NCI-H146 treated with DMSO at 0.1 percent for 48 hours (cell line): ENCODE data around the gene GRIP1.
"Not testable (repeated sequence)": the region's sequence is repeated elsewhere in the genome, so short reads cannot be mapped to it uniquely, and the experiment has no call there.

Source experiments
- DNase-seq: peaks from one replicate; lab custom pipeline; 2025; ENCODE audit not compliant: unreplicated experiment; lab: John Stamatoyannopoulos, UW

The GRIP1 gene

DNA sequence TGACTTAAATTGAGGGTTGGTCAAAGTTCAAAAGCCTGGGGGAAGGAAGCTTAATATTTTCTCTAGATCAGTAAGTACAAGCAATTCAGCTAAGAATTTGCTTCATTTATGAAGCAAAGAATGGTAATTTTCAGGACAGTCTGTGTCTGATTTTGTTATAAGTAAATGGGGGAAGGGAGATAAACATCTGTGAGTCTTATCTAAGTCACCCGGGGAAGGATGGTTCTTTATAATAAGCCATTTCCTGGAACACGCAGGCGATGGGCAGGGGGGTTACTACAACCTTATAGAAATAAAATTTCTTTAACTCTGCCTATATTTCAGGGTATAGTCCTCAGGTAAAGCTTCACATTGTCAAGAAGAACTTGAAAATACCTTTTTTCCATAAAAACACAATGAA lies 333.7 kb downstream of the GRIP1 start:
- no peak for DNase-seq

DNA sequence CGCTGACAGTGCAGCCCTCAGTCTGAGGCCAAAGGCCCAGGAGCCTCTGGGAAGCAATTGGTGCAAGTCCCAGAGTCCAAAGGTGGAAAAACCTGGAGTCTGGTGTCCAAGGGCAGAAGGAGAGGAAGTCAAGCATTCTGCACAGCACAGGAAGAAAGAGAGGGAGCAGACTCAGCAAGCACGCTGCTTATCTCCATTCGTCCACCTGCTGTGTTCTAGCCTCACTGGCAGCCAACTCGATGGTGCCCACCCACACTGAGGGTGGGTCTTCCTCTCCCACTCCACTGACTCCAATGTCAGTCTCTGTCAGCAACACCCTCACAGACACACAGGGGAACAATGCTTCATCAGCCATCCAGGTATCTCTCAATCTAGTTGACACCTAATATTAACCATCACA lies 337.8 kb downstream of the GRIP1 start:
- DNase-seq: no peak

GRCh38 chr12:66340131-66340530 lies 338.7 kb downstream of the GRIP1 start:
- DNase-seq: no peak

GRCh38 chr12:66337381-66338010 lies 341.4 kb downstream of the GRIP1 start:
- DNase-seq: no peak

GRCh38 chr12:66335746-66336145 lies 343.1 kb downstream of the GRIP1 start:
- no peak for DNase-seq

DNA sequence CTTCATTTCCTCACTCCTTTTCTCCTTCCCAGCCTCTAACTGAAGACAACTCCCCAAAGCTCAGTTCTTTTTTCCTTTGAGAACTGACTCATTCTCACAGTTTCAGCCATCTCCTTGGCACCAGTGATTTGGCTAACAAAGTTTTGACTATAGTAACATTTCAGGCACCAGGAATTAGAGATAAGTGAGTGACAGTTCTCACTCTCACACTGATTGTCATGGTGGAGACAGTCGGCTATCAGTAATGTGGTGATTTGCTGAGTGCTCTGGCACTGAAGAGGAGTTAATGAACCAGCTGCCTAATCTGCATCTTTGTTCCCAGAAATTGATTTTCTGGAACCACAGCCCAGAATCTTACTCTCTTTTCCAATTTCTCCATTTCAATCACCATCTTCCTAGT lies 347.1 kb downstream of the GRIP1 start:
- no peak for DNase-seq

DNA sequence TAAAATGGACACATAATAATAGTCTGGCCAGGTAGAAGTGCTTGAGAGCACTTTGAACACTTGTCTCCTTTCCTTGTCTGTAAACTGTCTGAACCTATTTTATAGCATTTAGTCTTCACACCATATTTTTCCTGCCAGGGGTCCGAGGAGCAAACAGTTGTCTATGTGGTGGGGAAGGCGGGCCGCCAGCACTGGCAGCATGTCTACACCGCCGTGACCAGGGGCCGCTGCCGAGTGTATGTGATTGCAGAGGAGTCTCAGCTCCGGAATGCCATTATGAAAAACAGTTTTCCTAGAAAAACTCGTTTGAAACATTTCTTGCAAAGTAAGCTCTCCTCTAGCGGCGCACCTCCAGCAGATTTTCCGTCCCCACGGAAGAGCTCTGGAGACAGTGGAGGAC lies 347.9 kb downstream of the GRIP1 start:
- DNase-seq: no peak

DNA sequence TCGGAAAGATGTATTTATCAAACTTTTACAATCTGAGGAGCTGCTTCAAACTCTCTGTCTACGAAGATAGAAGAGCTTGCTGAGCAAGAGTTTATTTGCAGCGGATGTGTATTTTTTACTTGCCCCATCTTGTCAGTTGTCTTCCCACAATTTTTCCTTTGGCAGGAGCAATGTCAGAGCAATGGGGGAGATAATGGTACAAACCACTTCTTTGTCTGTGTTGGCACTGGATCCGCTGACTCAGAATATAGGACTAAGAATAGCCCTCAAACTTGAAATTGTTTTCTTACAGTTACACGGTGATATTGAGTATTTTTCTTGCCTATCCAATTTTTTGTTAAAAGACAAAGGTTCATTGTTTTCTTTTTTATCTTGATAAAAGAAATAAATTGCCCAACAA lies 348.9 kb downstream of the GRIP1 start:
- DNase-seq: no peak

DNA sequence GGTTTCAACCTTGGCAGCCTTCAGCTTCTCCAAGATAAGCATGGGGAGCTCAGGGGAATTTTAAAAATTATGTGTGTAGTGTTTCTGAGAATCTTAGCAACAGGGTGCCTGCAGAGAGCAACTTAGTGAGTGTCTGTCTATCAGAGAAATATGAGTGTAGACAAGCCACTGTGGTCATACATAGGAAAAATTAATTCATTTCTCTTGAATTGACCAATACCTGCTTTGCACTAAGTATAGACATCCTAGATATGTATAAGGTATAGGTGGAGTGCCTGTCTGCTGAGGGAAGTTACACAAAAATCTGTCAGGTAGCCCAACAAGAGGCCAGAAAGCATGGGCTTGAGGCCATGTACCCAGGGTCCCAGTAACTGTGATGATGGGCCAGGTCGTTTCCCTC lies 355.9 kb downstream of the GRIP1 start:
- no peak for DNase-seq

DNA sequence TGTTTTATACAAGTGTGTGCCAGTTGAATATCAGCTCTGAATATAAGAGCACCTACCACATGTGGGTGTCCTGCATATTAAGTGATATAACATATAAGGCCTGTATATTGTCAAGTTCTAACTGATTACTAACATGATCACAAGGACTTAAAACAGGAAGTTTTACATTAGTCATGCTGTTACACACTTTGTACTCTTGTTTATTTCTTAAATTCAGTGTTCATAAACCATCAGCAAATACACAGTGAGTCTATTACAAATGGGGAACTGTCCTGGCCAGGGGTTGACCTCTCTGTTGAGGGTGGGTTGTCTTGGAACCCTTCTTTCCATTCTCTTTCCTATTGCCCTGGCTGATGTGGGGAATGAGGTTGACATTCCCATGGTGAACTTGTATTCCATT lies 357.4 kb downstream of the GRIP1 start:
- no peak for DNase-seq

DNA sequence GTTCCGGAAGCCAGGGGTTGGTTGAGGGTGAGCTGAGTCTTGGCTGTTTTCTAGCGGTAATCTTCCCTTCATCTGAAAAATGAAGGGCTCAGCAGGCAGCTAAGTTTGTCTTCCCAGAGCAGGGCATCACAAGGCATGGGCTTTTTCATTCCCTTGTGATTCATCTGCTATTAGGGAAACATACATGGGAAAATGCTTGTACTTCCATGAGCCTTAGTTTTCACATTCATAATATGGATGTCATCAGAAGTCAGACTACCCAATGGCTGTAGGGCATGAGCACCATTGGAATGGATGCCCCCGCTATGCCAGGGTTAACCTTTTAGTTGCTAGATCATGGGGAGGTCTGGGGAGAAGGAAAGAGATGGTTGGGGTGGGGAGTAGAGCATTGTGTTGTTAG lies 357.9 kb downstream of the GRIP1 start:
- no peak for DNase-seq

DNA sequence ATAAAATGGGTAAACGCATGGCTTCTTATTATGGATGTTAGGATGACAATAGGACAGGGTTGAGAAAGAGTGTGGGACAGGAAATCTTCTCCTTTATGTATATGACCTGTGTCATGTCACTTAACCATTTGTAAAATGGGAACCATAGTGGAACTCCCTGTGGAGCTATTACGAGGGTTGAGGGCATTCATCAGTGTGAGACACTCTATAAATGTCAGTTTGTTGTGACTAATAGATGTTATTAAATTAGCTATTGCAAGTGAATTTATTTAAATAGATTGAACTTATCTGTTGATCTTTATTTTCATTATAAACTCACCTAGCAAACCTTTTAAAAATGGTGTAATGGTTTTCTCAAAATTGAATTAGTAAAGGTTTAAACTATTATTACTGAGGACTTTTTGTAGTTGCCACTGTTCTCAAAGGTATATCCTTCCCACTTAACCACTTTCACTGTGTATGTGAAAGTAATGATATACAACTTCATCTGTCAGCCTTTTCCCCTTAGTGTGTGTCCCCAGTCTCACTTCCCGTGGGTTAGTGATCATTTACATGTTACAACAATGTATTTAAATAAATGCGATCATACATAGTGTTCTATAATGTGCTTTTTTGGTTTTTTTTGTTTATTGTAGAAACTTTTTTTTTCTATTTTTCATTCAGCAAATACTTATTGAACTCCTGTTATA lies 359.5 kb downstream of the GRIP1 start:
- no peak for DNase-seq

DNA sequence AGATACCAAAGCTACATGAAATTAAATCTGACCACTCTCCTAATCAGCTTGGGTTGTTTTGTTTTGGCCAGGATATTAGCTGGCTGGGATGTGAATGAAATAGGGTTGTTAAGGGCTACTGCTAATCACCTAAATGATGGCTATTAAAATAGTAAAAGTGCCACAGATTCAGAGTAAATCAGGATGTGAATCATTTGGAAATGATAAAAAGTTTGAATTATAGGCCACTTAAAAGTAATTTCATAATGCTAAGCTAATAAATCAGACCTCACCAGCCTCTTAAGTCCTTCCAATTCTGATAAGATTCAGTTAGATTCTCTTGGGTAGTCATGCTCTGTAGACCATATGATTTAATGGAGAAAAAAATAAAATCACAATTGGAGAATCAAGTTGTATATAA lies 364.6 kb downstream of the GRIP1 start:
- DNase-seq: no peak

GRCh38 chr12:66312189-66312588 lies 366.7 kb downstream of the GRIP1 start:
- DNase-seq: no peak

- DNase-seq: no peak
These were observed 369.3 kb downstream of the GRIP1 start for GRCh38 chr12:66309606-66310005.

DNA sequence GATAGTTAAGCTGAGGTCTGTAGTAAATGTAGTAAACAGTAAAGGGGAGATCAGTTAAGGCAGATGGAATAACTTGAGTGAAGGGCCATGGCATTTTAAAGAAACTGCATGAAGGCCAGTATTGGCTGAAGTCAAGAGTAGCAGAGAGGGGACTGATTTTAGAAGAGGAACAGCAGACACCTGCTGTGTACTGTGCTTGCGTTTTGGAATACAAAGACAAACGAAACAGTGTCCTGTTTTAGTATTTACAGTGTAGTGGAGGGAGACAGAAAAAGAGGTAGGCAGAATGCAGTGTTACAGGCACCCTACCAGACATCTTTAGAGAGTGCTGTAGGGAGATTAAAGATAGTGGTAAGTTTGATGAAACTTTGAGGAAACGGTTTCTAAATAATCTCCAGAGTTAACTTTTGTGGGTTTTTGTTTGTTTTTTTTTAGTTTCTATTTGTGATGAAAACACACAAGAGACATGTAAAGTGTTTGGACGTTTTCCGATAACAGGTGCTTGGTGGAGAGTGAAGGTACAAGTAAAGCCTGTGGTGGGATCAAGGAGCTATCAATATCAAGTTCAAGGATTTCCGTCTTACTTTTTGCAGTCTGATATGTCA lies 374.5 kb downstream of the GRIP1 start:
- DNase-seq: no peak

- DNase-seq: not testable (repeated sequence)
These were observed 375.5 kb downstream of the GRIP1 start for GRCh38 chr12:66303316-66303804.

DNA sequence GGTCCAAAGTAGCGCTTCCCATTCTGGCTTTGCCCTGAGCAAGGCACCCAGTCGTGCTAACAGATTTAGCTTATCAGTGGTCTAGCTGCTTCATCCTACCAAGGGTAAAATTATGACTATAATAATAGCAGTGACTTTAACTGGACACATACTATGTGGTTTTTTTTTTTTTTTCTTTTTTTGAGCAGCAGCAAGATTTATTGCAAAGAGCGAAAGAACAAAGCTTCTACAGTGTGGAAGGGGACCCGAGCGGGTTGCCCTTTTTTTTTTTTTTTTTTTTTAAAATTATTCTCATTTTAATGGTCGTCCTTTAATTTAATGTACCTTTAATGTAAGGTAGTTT lies 376.1 kb downstream of the GRIP1 start:
- DNase-seq: no peak

DNA sequence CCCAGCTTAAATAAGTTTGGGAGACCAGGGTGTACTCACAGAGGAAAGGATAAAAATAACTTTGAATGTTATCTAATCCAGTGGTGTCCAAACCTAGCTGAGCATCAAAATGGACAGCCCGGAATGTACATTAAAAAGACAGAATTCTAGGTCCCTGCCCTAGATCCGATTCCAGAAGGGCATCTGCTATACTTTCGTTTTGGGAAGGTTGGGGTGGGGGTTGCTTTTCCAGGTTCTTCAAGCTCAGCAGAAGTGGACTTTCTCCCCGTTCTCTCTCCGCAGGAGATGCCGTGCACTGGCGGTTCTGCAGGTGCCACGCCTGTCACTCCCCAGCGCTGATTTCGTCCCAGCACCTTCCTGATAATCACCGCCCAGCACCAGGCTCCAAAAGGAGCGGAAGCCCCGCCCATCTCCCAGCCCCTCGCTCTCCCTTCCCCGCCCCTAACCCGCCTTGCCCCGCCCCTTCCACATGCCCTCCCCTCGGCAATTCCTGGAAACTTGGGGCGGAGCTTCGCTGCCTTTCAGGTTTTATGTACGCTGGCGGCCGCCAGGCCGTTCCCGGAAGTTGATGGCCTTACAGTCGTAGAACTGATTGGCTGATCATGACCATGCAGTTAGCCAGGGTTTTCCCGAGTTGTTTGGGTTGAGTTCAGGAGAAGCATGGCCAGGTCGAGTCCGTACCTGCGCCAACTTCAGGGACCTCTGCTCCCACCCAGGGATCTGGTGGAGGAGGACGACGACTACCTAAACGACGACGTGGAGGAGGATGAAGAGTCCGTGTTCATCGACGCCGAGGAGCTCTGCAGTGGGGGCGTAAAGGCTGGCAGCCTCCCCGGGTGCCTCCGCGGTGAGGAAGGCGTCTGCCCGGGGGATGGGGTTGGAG lies 376.7 kb downstream of the GRIP1 start, which contains the start of gene HELB:
TSS of gene HELB (plus strand) at position 550 of the 883 bp plus-strand sequence. CDS start at position 661, 111 bp downstream.
- DNase-seq: peak; percentile 91

DNA sequence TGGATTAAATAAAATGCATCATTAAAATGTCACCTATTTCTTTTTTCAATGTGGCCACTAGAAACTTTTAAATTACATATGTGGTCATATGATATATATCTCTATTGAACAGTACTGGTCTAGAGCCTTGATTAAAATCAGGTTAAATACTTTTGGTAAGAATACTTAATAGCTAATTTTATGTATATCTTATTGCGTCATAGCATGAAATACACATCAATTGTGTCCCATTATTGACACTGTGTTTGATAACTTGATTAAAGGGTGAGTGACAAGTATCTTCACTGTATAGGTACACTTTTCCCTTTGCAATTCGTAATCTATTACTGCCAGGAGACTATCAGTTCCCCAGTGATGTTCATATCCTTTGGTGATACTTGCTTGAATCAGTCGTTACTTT lies 381.0 kb downstream of the GRIP1 start:
- no peak for DNase-seq
